Mesodermal cell (in vitro differentiated cells): ENCODE results near the gene RPUSD1.
"Not testable (repeated sequence)": the region's sequence is repeated elsewhere in the genome, so short reads cannot be mapped to it uniquely, and the experiment has no call there.

Experiments used
- H3K27ac ChIP-seq: 2 replicates; pipeline ENCODE4 v1.7.0; 2013; ENCODE audit warnings: mild to moderate bottlenecking, low read depth, low read length, moderate library complexity; ENCODE audit not compliant: severe bottlenecking
- H3K36me3 ChIP-seq: 2 replicates; pipeline ENCODE4 v1.7.1; 2013; ENCODE audit warnings: mild to moderate bottlenecking, low read length, moderate library complexity; ENCODE audit not compliant: control insufficient read depth, insufficient read depth
- H3K4me1 ChIP-seq: one replicate; pipeline ENCODE4 v1.7.1; 2013; ENCODE audit warnings: mild to moderate bottlenecking, low read length; ENCODE audit not compliant: insufficient read depth, control insufficient read depth, poor library complexity, severe bottlenecking
- H3K4me3 ChIP-seq: 2 replicates; pipeline ENCODE4 v1.7.0; 2013; ENCODE audit warnings: low read length, control low read depth, mild to moderate bottlenecking; ENCODE audit not compliant: insufficient read depth, poor library complexity, severe bottlenecking; ENCODE audit errors: extremely low read depth
- H3K9me3 ChIP-seq: 2 replicates; pipeline ENCODE4 v1.7.1; 2013; ENCODE audit warnings: mild to moderate bottlenecking, low read length, moderate library complexity; ENCODE audit not compliant: control insufficient read depth
- WGBS, 2 experiments: methylation state at CpG; one replicate each; pipeline ENCODE4 v1.1.5; 2013; ENCODE audit warnings: missing lambda C conversion rate in 2 of 2; ENCODE audit not compliant: insufficient coverage in 2 of 2; 5-methylcytosine and 5-hydroxymethylcytosine counted together

RPUSD1 gene

GRCh38 chr16:779561-779960 is 8.6 kb downstream of the RPUSD1 start:
- H3K36me3 ChIP-seq = no peaks in the 10 kb centered on the region
- H3K4me3 ChIP-seq = no peak overlapping the region
- H3K27ac ChIP-seq = no peak overlapping the region
- peaks cover 13% of the 10 kb centered on the region for H3K4me1 ChIP-seq
- WGBS, 2 experiments = 73 to 90% methylated on average over 9 to 12 of the region's 13 CpGs
- no peaks in the 10 kb centered on the region for H3K9me3 ChIP-seq

DNA sequence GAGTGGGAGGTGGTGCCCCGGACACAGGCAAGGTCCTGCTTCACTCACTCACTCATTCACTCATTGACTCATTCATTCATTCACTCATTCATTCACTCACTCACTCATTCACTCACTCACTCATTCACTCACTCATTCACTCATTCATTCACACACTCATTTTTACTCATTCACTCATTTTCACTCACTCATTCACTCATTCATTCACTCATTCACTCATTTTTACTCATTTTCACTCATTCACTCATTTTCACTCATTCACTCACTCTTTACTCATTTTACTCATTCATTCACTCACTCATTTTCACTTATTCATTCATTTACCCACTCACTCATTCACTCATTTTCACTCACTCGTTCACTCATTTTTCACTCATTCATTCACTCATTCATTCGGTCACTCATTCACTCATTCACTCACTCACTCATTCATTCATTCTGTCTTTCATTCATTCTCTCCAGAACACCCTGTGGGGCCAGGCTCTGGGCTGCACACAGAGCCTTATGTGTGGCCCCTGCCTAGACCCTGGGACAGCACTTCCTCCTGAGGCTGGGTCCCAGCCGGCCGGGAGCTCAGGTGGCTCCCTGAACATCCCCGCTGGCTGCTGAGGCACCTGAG is 9.2 kb downstream of the RPUSD1 start:
- Histone ChIP-seq H3K27ac (no peak overlapping the region), H3K4me3 (no peak overlapping the region), H3K9me3 (no peaks in the 10 kb centered on the region), H3K36me3 (no peaks in the 10 kb centered on the region), H3K4me1 (peaks cover 13% of the 10 kb centered on the region)
- WGBS, 2 experiments = 91 to 92% methylated on average over 5 to 6 of the region's 6 CpGs

DNA sequence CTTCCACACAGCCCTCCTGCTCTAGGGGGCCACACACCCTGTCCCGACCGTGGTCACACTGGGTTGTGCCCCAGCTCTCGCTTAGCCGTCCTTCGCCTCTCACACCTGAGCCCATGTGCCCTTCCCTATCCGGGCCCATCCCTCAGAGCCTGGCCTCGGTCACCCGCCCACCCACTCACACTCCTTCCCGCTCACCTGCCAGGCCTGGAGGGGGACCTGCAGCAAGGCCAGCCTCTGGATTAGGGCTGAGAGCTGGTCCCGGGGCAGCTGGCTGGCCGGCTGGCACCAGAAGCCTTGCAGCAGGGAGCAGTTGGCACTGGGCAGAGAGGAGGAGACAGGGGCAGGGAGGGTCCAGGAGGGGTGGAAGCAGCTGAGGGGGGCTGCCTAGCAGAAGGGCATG is 9.7 kb downstream of the RPUSD1 start:
- 89 to 91% methylated on average over 9 to 11 of the region's 11 CpGs for WGBS, 2 experiments
- no peaks in the 10 kb centered on the region for H3K36me3 ChIP-seq
- no peak overlapping the region for H3K4me3 ChIP-seq
- no peaks in the 10 kb centered on the region for H3K9me3 ChIP-seq
- peaks cover 13% of the 10 kb centered on the region for H3K4me1 ChIP-seq
- no peak overlapping the region for H3K27ac ChIP-seq

- H3K27ac ChIP-seq = peak overlapping the region; percentile 36
- no peaks in the 10 kb centered on the region for H3K36me3 ChIP-seq
- peaks cover 13% of the 10 kb centered on the region for H3K4me1 ChIP-seq
- no peaks in the 10 kb centered on the region for H3K9me3 ChIP-seq
- WGBS, 2 experiments = 66 to 69% methylated on average over 7 to 8 of the region's 16 CpGs
- no peak overlapping the region for H3K4me3 ChIP-seq
These were observed 10.4 kb downstream of the RPUSD1 start for GRCh38 chr16:777826-778225.

- WGBS, 2 experiments = 89 to 97% methylated on average over 7 to 8 of the region's 9 CpGs
- Histone ChIP-seq H3K36me3 (no peaks in the 10 kb centered on the region), H3K4me1 (peaks cover 13% of the 10 kb centered on the region), H3K4me3 (no peak overlapping the region), H3K27ac (no peak overlapping the region), H3K9me3 (no peaks in the 10 kb centered on the region)
These were observed 11.4 kb downstream of the RPUSD1 start for GRCh38 chr16:776824-777223.

DNA sequence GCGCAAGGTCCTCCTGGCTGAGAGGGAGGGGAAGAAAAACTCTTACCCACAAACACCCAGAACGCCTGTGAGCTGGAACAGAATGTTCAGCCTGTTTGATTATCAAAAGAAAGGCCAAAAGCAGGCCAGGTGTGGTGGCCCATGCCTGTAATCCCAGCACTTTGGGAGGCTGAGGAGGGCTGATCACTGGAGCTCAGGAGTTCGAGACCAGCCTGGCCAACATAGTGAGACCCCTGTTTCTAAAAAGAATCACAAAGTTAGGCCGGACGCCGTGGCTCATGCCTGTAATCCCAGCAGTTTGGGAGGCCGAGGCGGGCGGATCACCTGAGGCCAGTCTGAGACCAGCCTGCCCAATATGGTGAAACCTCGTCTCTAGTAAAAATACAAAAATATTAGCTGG is 11.9 kb downstream of the RPUSD1 start:
- 96% methylated on average over 8 of the region's 10 CpGs for WGBS, 2 experiments
- H3K4me1 ChIP-seq = peaks cover 13% of the 10 kb centered on the region
- H3K9me3 ChIP-seq, H3K27ac ChIP-seq, H3K4me3 ChIP-seq, H3K36me3 ChIP-seq: not testable (repeated sequence)

DNA sequence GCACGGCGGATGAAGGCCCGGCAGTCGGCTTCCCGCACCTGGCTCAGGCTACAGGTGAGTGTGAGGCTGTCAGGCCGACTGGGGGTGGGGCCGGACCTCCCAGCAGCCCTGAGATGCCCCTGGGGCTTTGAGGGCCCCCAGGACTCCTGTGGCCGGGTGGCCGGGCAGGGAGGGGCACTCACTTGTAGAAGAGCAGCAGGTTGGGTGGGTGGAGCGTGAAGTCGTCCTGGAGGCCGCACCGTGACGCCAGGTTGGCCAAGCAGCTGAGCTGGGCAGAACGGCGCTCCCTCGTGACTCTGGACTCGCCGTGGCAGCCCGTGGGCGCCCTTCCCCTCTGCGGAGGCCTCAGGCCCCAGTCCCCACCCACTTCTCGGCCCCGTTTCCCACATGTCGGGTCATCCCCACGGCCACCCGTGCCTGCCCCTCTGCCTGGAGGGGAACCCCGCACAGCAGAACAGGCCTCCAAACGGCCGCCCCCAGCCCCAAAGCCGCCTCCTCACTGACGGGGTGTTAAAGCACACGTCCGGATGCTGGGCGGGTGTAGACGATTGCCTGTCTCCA is 12.9 kb downstream of the RPUSD1 start:
- Histone ChIP-seq H3K36me3 (no peaks in the 10 kb centered on the region), H3K4me3 (no peak overlapping the region), H3K27ac (no peak overlapping the region), H3K9me3 (no peaks in the 10 kb centered on the region), H3K4me1 (peaks cover 13% of the 10 kb centered on the region)
- 92 to 93% methylated on average over 36 of the region's 36 CpGs for WGBS, 2 experiments

DNA sequence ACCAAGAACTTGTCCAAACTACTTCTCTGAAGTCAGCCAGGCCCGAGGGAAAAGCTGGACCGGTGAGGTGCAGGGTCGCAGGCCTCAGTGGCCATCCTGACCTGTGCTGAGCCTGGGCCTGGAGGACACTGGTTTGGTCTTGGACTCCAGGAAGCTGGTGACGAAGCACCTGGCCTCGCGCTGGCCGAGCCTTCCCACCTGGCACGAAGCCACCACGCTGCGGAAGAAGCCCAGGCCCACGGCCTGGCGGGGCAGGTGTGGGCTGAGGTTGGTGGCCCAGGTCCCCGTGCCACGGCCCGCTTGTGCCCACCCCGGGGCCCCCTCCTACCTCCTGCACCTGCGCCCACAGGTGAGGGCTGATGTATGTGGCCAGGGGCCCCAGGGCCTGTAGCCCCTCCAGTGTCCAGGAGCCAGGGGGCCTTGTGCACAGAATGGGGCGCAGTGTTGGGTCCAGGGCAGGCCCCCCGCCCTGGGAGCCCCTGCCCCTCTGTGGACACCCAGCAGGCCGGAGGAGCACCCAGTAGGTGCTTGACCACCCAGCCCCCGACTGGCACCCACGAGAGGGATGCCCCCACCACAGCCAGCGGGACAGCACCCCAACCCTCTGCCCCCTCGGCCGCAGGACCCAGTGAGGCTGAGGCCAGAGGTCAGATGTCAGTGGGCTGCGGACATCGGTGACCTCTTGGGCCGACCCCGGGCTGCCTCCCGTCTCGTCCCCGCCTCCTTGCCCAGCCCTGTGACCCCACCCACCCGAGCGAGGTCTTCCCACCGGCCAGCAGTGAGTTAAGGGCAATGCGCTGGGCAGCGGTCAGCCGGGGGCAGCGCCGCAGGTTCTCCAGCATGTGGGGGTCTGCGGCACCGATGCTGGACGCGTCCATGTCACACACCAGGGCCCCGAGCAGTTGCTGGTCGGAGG is 13.8 kb downstream of the RPUSD1 start:
- Histone ChIP-seq H3K36me3 (no peaks in the 10 kb centered on the region), H3K4me3 (no peak overlapping the region)
- WGBS, 2 experiments = 92 to 93% methylated on average over 38 to 43 of the region's 46 CpGs

DNA sequence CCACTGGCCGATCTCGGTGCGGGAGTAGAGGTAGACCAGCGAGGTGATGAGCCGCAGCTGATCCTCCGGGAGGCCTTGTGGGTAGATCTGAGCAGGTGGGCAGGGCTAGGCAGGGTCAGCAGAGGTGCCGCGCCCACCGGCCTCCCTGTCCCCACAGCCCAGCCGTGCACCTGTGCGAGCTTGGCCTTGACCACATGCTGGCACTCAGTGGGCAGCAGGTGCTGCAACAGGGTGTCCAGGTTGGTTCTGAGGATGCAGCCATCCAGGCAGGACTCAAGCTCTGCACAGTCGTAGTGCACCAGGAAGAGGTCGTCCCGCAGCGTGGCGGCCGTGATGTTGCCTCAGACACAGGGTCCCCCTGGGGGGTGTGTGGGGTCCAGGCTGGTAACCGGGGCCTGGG is 15.2 kb downstream of the RPUSD1 start:
- Histone ChIP-seq H3K4me1 (peaks cover 4% of the 10 kb centered on the region), H3K9me3 (no peaks in the 10 kb centered on the region), H3K4me3 (no peak overlapping the region), H3K36me3 (no peaks in the 10 kb centered on the region), H3K27ac (no peak overlapping the region)
- 92% methylated on average over 12 to 16 of the region's 18 CpGs for WGBS, 2 experiments

More for the DNA sequence above, 13.8 kb downstream of the RPUSD1 start:
- Histone ChIP-seq H3K9me3 (no peaks in the 10 kb centered on the region), H3K4me1 (peaks cover 13% of the 10 kb centered on the region), H3K27ac (no peak overlapping the region)

GRCh38 chr16:770411-770810 is 17.8 kb downstream of the RPUSD1 start:
- H3K27ac ChIP-seq = no peak overlapping the region
- no peaks in the 10 kb centered on the region for H3K36me3 ChIP-seq
- no peak overlapping the region for H3K4me3 ChIP-seq
- no peaks in the 10 kb centered on the region for H3K9me3 ChIP-seq
- WGBS, 2 experiments = 100% methylated on average over 1 of the region's 13 CpGs; no CpG with 5 or more reads in 1 of the 2 experiments
- no peaks in the 10 kb centered on the region for H3K4me1 ChIP-seq
